WTC11 (cell line): ENCODE measurements around the gene GPR149. TPM values are rescaled to one million over a fixed set of nuclear protein-coding genes. Genes with fewer than 3 reads are reported as not detected.

Experiments
- ATAC-seq: fragments of 200-7000 bp; cut with Tn5 transposase; 2 replicates; pipeline ENCODE4 v1.10.0; 2021; ENCODE audit warnings: mild to moderate bottlenecking, moderate library complexity
- CTCF ChIA-PET: fragments of 300-600 bp; sonication (Branson Sonifier 250); formaldehyde crosslinking; loops from one replicate; lab custom pipeline; 2021; ENCODE audit warnings: antibody characterized with exemption; lab: Charles Lee
- POLR2A ChIA-PET: fragments of 350-600 bp; sonication (Branson Sonifier 250); formaldehyde crosslinking; loops from one replicate; lab custom pipeline; 2021; ENCODE audit warnings: antibody characterized with exemption; lab: Charles Lee
- DNase-seq: peaks from one replicate; pipeline ENCODE4 v3.0.0; 2021; ENCODE audit warnings: low spot score
- H3K27ac Mint-ChIP-seq: 2 replicates; pipeline ENCODE4 v1.8.0; 2021; ENCODE audit warnings: mixed read lengths
- H3K27me3 Mint-ChIP-seq: 2 replicates; pipeline ENCODE4 v1.8.0; 2021; ENCODE audit warnings: low read depth, mild to moderate bottlenecking, moderate library complexity, mixed read lengths
- H3K36me3 Mint-ChIP-seq: 2 replicates; pipeline ENCODE4 v1.8.0; 2021; ENCODE audit warnings: mixed read lengths
- H3K4me1 Mint-ChIP-seq: 2 replicates; pipeline ENCODE4 v1.8.0; 2022; ENCODE audit warnings: mixed read lengths
- H3K4me3 Mint-ChIP-seq: 2 replicates; pipeline ENCODE4 v1.8.0; 2021; ENCODE audit warnings: mild to moderate bottlenecking, moderate library complexity, mixed read lengths
- H3K9me3 Mint-ChIP-seq: 2 replicates; pipeline ENCODE4 v1.8.0; 2021; ENCODE audit warnings: mixed read lengths
- ATF1 ChIP-seq: sonication (generic); formaldehyde crosslinking; IDR thresholded peaks from 2 replicates; pipeline ENCODE4 v1.8.1; 2023; ENCODE audit warnings: mild to moderate bottlenecking, moderate library complexity, missing genetic modification reagents
- ATF6 ChIP-seq: sonication (generic); formaldehyde crosslinking; IDR thresholded peaks from 2 replicates; pipeline ENCODE4 v1.8.1; 2023; ENCODE audit warnings: mild to moderate bottlenecking, missing genetic modification reagents
- CBFB ChIP-seq: sonication (generic); formaldehyde crosslinking; IDR thresholded peaks from 2 replicates; pipeline ENCODE4 v1.8.1; 2022; ENCODE audit warnings: mild to moderate bottlenecking, low read depth, missing genetic modification reagents
- ESRRA ChIP-seq: sonication (generic); formaldehyde crosslinking; IDR thresholded peaks from 2 replicates; pipeline ENCODE4 v1.8.1; 2022; ENCODE audit warnings: mild to moderate bottlenecking, missing genetic modification reagents, borderline replicate concordance
- GRHL2 ChIP-seq: fragments of 250-450 bp; sonication (Bioruptor Pico); IDR thresholded peaks from 2 replicates; pipeline ENCODE4 v1.8.0; 2022; ENCODE audit warnings: mild to moderate bottlenecking, moderate library complexity; ENCODE audit not compliant: insufficient replicate concordance, severe bottlenecking
- GTF2I ChIP-seq: fragments of 250-450 bp; sonication (Bioruptor Pico); conservative IDR thresholded peaks from 2 replicates; pipeline ENCODE4 v1.4.0; 2021; ENCODE audit warnings: mild to moderate bottlenecking
- JAZF1 ChIP-seq: fragments of 250-450 bp; sonication (Bioruptor Pico); IDR thresholded peaks from 2 replicates; pipeline ENCODE4 v1.9.0; 2021; ENCODE audit warnings: moderate library complexity, mild to moderate bottlenecking, inconsistent platforms
- KAT7 ChIP-seq: sonication (generic); formaldehyde crosslinking; IDR thresholded peaks from 2 replicates; pipeline ENCODE4 v1.8.1; 2023; ENCODE audit warnings: missing genetic modification reagents, mild to moderate bottlenecking, borderline replicate concordance
- NFE2L1 ChIP-seq: sonication (generic); formaldehyde crosslinking; IDR thresholded peaks from 2 replicates; pipeline ENCODE4 v1.8.1; 2023; ENCODE audit warnings: missing genetic modification reagents
- NR2C2 ChIP-seq: sonication (generic); formaldehyde crosslinking; IDR thresholded peaks from 2 replicates; pipeline ENCODE4 v1.8.0; 2022; ENCODE audit warnings: mild to moderate bottlenecking, missing genetic modification reagents
- OVOL2 ChIP-seq: fragments of 250-450 bp; sonication (Bioruptor Pico); IDR thresholded peaks from 2 replicates; pipeline ENCODE4 v1.9.0; 2021; ENCODE audit warnings: mild to moderate bottlenecking, borderline replicate concordance
- ZNF219 ChIP-seq: sonication (generic); formaldehyde crosslinking; IDR thresholded peaks from 2 replicates; pipeline ENCODE4 v1.8.0; 2023; ENCODE audit warnings: missing genetic modification reagents, mild to moderate bottlenecking, borderline replicate concordance
- ZNF232 ChIP-seq: sonication (generic); formaldehyde crosslinking; IDR thresholded peaks from 2 replicates; pipeline ENCODE4 v1.8.0; 2022; ENCODE audit warnings: mild to moderate bottlenecking, missing genetic modification reagents
- ZNF263 ChIP-seq: sonication (generic); formaldehyde crosslinking; IDR thresholded peaks from 2 replicates; pipeline ENCODE4 v1.8.1; 2022; ENCODE audit warnings: low read depth, mild to moderate bottlenecking, moderate library complexity, missing genetic modification reagents
- ZNF396 ChIP-seq: fragments of 250-450 bp; sonication (Bioruptor Pico); IDR thresholded peaks from 2 replicates; pipeline ENCODE4 v1.8.0; 2021; ENCODE audit warnings: mild to moderate bottlenecking, moderate library complexity, borderline replicate concordance
- total RNA-seq: library from RNA; stranded (reverse); gene quantifications from 3 replicates; pipeline ENCODE4 v1.2.3, GENCODE V29; 2021
- TF ChIP-seq, protein P1 (sequence below): sonication (generic); formaldehyde crosslinking; IDR thresholded peaks from 2 replicates; pipeline ENCODE4 v1.8.0; 2023; ENCODE audit warnings: missing genetic modification reagents, mild to moderate bottlenecking, borderline replicate concordance
- TF ChIP-seq, protein P2 (sequence below): sonication (generic); formaldehyde crosslinking; conservative IDR thresholded peaks from 2 replicates; pipeline ENCODE4 v1.8.1; 2022; ENCODE audit warnings: mild to moderate bottlenecking, missing genetic modification reagents
- TF ChIP-seq, protein P3 (sequence below): sonication (generic); formaldehyde crosslinking; IDR thresholded peaks from 2 replicates; pipeline ENCODE4 v1.8.0; 2022; ENCODE audit warnings: mild to moderate bottlenecking, missing genetic modification reagents
- TF ChIP-seq, protein P4 (sequence below): sonication (generic); formaldehyde crosslinking; IDR thresholded peaks from 2 replicates; pipeline ENCODE4 v1.8.1; 2022; ENCODE audit warnings: low read depth, missing genetic modification reagents, borderline replicate concordance
- TF ChIP-seq, protein P5 (sequence below): sonication (generic); formaldehyde crosslinking; IDR thresholded peaks from 2 replicates; pipeline ENCODE4 v1.8.1; 2022; ENCODE audit warnings: missing genetic modification reagents, borderline replicate concordance

The GPR149 gene
- total RNA-seq, 1 experiment from 2014 or later, result not detected

- ChIA-PET POLR2A (no interaction called here), CTCF (no interaction called here)
- Mint-ChIP-seq H3K36me3 (peaks cover 75% of the 10 kb centered on the region), H3K9me3 (no peaks in the 10 kb centered on the region), H3K27me3 (no peaks in the 10 kb centered on the region), H3K4me1 (no peaks in the 10 kb centered on the region)
- ATAC-seq (no peak), DNase-seq (no peak)
- TF ChIP-seq CBFB (CRISPR knock-in tag) (no peak), NFE2L1 (CRISPR knock-in tag) (no peak), JAZF1 (CRISPR knock-in tag) (no peak), ZNF232 (CRISPR knock-in tag) (no peak), ATF6 (CRISPR knock-in tag) (no peak), KAT7 (CRISPR knock-in tag) (no peak), OVOL2 (no peak), GRHL2 (CRISPR knock-in tag) (no peak), ZNF396 (CRISPR knock-in tag) (no peak)
- TF ChIP-seq, protein P1, sequence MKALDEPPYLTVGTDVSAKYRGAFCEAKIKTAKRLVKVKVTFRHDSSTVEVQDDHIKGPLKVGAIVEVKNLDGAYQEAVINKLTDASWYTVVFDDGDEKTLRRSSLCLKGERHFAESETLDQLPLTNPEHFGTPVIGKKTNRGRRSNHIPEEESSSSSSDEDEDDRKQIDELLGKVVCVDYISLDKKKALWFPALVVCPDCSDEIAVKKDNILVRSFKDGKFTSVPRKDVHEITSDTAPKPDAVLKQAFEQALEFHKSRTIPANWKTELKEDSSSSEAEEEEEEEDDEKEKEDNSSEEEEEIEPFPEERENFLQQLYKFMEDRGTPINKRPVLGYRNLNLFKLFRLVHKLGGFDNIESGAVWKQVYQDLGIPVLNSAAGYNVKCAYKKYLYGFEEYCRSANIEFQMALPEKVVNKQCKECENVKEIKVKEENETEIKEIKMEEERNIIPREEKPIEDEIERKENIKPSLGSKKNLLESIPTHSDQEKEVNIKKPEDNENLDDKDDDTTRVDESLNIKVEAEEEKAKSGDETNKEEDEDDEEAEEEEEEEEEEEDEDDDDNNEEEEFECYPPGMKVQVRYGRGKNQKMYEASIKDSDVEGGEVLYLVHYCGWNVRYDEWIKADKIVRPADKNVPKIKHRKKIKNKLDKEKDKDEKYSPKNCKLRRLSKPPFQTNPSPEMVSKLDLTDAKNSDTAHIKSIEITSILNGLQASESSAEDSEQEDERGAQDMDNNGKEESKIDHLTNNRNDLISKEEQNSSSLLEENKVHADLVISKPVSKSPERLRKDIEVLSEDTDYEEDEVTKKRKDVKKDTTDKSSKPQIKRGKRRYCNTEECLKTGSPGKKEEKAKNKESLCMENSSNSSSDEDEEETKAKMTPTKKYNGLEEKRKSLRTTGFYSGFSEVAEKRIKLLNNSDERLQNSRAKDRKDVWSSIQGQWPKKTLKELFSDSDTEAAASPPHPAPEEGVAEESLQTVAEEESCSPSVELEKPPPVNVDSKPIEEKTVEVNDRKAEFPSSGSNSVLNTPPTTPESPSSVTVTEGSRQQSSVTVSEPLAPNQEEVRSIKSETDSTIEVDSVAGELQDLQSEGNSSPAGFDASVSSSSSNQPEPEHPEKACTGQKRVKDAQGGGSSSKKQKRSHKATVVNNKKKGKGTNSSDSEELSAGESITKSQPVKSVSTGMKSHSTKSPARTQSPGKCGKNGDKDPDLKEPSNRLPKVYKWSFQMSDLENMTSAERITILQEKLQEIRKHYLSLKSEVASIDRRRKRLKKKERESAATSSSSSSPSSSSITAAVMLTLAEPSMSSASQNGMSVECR (CRISPR knock-in tag), result no peak
- TF ChIP-seq, protein P2, sequence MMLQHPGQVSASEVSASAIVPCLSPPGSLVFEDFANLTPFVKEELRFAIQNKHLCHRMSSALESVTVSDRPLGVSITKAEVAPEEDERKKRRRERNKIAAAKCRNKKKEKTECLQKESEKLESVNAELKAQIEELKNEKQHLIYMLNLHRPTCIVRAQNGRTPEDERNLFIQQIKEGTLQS (CRISPR knock-in tag), result no peak
- TF ChIP-seq, protein P3, sequence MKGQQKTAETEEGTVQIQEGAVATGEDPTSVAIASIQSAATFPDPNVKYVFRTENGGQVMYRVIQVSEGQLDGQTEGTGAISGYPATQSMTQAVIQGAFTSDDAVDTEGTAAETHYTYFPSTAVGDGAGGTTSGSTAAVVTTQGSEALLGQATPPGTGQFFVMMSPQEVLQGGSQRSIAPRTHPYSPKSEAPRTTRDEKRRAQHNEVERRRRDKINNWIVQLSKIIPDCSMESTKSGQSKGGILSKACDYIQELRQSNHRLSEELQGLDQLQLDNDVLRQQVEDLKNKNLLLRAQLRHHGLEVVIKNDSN (CRISPR knock-in tag), result no peak
- TF ChIP-seq, all 79 proteins: peak for 0
- H3K27ac Mint-ChIP-seq, result no peak overlapping the region
- no peak overlapping the region for H3K4me3 Mint-ChIP-seq
These were observed 128.4 kb downstream of the GPR149 start for GRCh38 chr3:154301561-154301960.

- Mint-ChIP-seq H3K27me3 (no peaks in the 10 kb centered on the region), H3K4me1 (no peaks in the 10 kb centered on the region), H3K27ac (no peak overlapping the region), H3K36me3 (peaks cover 60% of the 10 kb centered on the region), H3K4me3 (no peak overlapping the region), H3K9me3 (no peaks in the 10 kb centered on the region)
- no peak for ATAC-seq
- ChIA-PET POLR2A (no interaction called here), CTCF (no interaction called here)
- no peak for DNase-seq
- no peak for TF ChIP-seq NR2C2 (CRISPR knock-in tag)
- TF ChIP-seq, protein P1 (CRISPR knock-in tag), result no peak
- TF ChIP-seq, protein P4, sequence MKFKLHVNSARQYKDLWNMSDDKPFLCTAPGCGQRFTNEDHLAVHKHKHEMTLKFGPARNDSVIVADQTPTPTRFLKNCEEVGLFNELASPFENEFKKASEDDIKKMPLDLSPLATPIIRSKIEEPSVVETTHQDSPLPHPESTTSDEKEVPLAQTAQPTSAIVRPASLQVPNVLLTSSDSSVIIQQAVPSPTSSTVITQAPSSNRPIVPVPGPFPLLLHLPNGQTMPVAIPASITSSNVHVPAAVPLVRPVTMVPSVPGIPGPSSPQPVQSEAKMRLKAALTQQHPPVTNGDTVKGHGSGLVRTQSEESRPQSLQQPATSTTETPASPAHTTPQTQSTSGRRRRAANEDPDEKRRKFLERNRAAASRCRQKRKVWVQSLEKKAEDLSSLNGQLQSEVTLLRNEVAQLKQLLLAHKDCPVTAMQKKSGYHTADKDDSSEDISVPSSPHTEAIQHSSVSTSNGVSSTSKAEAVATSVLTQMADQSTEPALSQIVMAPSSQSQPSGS (CRISPR knock-in tag), result no peak
- no peak for TF ChIP-seq ATF1 (CRISPR knock-in tag)
- no peak for TF ChIP-seq ZNF232 (CRISPR knock-in tag)
- TF ChIP-seq ZNF219 (CRISPR knock-in tag), result no peak
- TF ChIP-seq, protein P5, sequence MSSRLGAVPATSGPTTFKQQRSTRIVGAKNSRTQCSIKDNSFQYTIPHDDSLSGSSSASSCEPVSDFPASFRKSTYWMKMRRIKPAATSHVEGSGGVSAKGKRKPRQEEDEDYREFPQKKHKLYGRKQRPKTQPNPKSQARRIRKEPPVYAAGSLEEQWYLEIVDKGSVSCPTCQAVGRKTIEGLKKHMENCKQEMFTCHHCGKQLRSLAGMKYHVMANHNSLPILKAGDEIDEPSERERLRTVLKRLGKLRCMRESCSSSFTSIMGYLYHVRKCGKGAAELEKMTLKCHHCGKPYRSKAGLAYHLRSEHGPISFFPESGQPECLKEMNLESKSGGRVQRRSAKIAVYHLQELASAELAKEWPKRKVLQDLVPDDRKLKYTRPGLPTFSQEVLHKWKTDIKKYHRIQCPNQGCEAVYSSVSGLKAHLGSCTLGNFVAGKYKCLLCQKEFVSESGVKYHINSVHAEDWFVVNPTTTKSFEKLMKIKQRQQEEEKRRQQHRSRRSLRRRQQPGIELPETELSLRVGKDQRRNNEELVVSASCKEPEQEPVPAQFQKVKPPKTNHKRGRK (CRISPR knock-in tag), result no peak
- TF ChIP-seq ESRRA (CRISPR knock-in tag), result no peak
- no peak for TF ChIP-seq ZNF263
- no peak for TF ChIP-seq GTF2I (CRISPR knock-in tag)
These were observed 136.0 kb downstream of the GPR149 start for GRCh38 chr3:154294016-154294415.
